SHP77 treated with DMSO at 0.1 percent for 48 hours (cell line): Measurements from ENCODE around the gene SP3.
A peak's percentile ranks its signal among the peaks of the same experiment; 100 is the strongest.

Source experiments
- DNase-seq: peaks from one replicate; lab custom pipeline; 2025; lab: John Stamatoyannopoulos, UW

The SP3 gene

GRCh38 chr2:173965372-173966025, at the start of gene SP3:
TSS of gene SP3 (minus strand) at chr2:173965373. CDS start at chr2:173965171, 202 bp downstream.
- DNase-seq: peak; percentile 56

- DNase-seq: no peak
These were observed 49.5 kb upstream of the SP3 start for GRCh38 chr2:174014699-174015070.

- no peak for DNase-seq
These were observed 49.0 kb upstream of the SP3 start for GRCh38 chr2:174014011-174014698.

GRCh38 chr2:174013315-174013751, 48.2 kb upstream of the SP3 start:
- DNase-seq: no peak

- DNase-seq: no peak
These were observed 47.5 kb upstream of the SP3 start for GRCh38 chr2:174012347-174013314.

- DNase-seq: no peak
These were observed 46.6 kb upstream of the SP3 start for GRCh38 chr2:174011796-174012195.

GRCh38 chr2:174011173-174011572, 46.0 kb upstream of the SP3 start:
- no peak for DNase-seq

- no peak for DNase-seq
These were observed 44.5 kb upstream of the SP3 start for GRCh38 chr2:174009488-174010223.

GRCh38 chr2:174008720-174009119, 43.5 kb upstream of the SP3 start:
- DNase-seq: no peak

- DNase-seq: no peak
These were observed 41.8 kb upstream of the SP3 start for GRCh38 chr2:174007010-174007409.

GRCh38 chr2:174005801-174006419, 40.7 kb upstream of the SP3 start:
- DNase-seq: no peak

- DNase-seq: no peak
These were observed 39.9 kb upstream of the SP3 start for GRCh38 chr2:174004905-174005605.

- DNase-seq: no peak
These were observed 38.8 kb upstream of the SP3 start for GRCh38 chr2:174003720-174004695.

GRCh38 chr2:174002679-174003078, 37.5 kb upstream of the SP3 start:
- no peak for DNase-seq

- DNase-seq: no peak
These were observed 35.9 kb upstream of the SP3 start for GRCh38 chr2:174001107-174001506.

GRCh38 chr2:173999724-174000123, 34.6 kb upstream of the SP3 start:
- DNase-seq: no peak

GRCh38 chr2:173999272-173999671, 34.1 kb upstream of the SP3 start:
- DNase-seq: no peak

- no peak for DNase-seq
These were observed 33.2 kb upstream of the SP3 start for GRCh38 chr2:173998386-173998785.

GRCh38 chr2:173997753-173998152, 32.6 kb upstream of the SP3 start:
- no peak for DNase-seq

GRCh38 chr2:173997269-173997668, 32.1 kb upstream of the SP3 start:
- no peak for DNase-seq
